Heart left ventricle (tissue), 13 donors: Measurements from ENCODE around the gene DUSP19.

Experiments
- CTCF ChIP-seq, 12 donors: fragments of 200-600 bp; sonication (generic) in 4 of 12; IDR thresholded peaks; one replicate each; pipeline versions ENCODE4 v1.5.0 to v1.8.0; 2018 to 2022; ENCODE audit warnings: antibody characterized with exemption in 12 of 12, mild to moderate bottlenecking in 5 of 12
- POLR2A ChIP-seq, 2 donors: fragments of 450-650 bp; IDR thresholded peaks; one replicate each; pipeline ENCODE4 v1.6.1; 2017; ENCODE audit warnings: antibody characterized with exemption in 2 of 2, mild to moderate bottlenecking in 2 of 2, moderate library complexity in 2 of 2
- donor health status: ischemic (EF 13 %, LVEDD 7.1; RV severe dilation, severe dysfunction).
- donor health status: DM: no; HTN: yes; CAD: no.
- donor health status: DM: no; HTN: no; CAD: no.
- donor health status: ischemic (EF 25% LVEDD 6.9; RV normal size, moderate dysfunction).
- donor health status: ischemic (EF 25% LVEDD 5.7; RV mildly dilated, moderate dysfunction).
- donor health status: ischemic (EF 35%, LVEDD 5.7; RV mildly dilated, moderate dysfunction).
- donor health status: nonischemic (EF 11% LVEDD 7.7; RV severe dilation, severe dysfunction).
- donor health status: DM: yes; HTN: yes; CAD: no.
- donor health status: PGD.
- donor health status: ischemic (EF 29% LVEDD 5.4; RV normal size, mild dysfunction).
- donor health status: nonischemic (EF 23%, LVEDD 6.1; RV moderate dilation, normal function).

DNA sequence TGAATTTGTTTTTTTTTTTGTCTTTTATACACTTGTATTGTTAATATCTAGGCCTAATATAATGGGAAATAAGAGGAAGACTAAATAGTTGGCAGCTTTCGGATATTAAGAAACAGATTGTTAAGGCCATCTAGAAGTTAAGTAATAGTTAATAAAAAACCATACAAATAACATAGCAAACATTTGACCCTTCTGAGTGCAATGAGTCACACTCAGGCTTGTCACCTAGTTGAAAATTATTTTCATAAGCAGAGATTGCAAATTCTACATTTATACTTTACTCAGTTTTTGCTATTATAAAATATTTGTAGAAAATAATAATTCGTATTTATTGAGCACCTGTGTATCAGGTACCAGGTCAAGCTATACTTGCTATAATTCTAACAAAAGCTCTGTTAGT, 48.1 kb downstream of the DUSP19 start:
- TF ChIP-seq CTCF (IDR thresholded peaks at IDR 0.05) (no peak), POLR2A (IDR thresholded peaks at IDR 0.05) (no peak)
